Measurements from ENCODE around the gene KRTAP10-3.
"Not testable (repeated sequence)": the region's sequence is repeated elsewhere in the genome, so short reads cannot be mapped to it uniquely, and the experiment has no call there.

Gene KRTAP10-3

DNA sequence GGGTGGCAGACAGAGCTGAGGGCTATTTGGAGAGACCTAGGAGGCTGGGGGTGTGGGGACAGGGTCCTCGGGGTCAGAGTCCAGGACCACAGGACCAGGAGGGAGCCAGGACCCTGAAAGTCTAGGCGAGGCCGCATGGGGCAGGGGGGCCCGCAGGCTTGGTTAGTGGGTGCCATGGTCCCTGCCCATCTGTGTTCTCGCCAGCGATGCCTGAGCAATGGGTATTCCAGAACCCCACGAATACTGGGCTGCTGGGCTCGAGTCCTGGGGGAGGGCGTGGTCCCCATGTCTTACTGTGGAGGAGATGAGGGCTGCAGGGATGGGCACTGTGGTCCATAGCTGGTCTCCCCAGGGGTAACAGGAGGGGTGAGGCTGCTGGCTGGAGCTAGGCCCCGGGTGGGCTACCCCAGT, 31.7 kb upstream of the KRTAP10-3 start:
- DNase-seq (ENCODE audit: low spot score): no peak

DNA sequence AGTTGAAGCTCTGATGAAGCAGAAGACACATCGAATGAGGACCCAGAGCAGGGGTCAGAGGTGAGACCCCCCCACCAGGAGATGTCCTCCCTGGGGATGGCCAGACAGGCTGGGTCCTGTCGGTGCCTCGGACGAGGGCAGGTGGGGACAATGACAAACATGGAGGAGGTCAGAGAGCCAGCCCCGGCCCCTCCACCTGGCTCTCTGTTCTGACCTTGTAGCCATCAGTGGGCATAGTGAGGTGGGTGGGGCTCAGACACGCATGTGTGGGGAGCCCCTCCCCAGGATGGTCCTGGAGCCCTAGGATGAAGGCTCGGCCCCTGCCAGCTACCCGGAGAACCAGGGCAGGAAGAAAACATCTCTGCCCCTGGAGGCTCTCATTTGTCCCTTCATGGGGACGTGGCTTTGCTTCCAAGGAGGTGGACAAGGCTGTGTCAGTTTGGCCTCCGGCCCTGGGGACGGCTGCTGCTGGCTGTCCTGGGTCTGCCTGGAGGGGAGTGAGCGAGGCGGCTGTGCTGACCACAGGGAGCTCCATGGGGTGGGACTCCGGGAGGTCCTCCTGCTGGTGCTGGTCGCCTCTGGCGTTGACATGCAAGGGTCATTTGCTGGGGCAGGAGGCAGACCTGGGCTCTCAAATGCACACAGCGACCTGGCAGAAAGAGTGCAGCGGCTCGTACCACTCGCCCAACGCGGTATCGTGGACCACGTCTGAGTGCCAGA, 31.2 kb upstream of the KRTAP10-3 start:
- DNase-seq (ENCODE audit: low spot score): no peak

DNA sequence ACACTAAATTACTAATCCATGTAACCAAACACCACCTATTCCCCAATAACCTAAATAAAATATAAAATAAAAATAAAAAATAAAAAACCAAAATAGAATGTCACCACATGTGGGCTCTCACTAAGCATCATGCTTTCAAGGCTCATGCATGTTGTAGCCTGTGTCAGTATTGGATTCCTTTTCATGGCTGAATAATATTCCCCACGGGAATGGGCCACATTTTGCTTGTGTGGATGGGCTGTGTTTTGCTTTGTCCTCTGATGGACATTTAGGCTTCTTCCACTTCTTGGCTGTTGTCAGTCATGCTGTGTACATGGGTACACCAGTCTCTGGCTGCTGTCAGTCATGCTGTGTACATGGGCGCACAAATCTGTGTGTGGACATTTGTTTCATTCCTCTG, 30.5 kb upstream of the KRTAP10-3 start:
- DNase-seq (ENCODE audit: low spot score): no peak

DNA sequence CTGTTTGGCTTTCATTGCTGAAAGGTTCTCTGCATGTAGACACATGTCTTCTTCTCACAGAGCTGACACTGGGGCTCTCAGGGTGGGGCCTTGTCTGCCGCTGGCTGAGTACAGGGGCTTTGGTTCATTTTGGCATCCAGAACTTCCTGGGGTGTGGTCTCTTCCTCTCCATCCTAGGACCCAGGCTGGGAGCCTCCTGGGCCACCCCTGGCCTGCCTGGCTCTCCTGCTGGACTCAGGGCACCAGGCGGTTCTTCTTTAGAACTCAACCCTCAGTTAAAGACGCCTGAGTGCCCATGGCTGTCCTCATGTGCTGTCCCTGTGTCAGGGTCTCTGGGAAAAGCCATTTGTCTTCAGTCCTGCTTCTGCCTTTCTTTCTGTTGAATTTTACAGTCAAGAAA, 27.3 kb upstream of the KRTAP10-3 start:
- no peak for DNase-seq (ENCODE audit: low spot score)

DNA sequence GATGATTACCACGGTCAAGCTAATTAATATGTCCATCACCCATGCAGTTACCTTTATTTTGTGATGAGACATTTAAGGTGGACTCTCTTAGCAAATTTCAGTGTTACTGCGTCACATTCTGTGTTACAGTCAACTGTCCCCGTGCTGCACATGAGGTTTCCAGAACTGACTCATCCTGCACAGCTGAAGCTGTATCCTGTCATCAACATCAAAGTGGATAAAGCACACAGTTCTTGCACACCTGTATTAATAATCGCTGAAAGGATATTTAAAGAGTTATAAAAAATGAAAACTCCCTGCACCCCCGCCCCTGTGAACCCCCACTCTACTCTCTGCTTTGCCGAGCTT, 25.2 kb upstream of the KRTAP10-3 start:
- no peak for DNase-seq (ENCODE audit: low spot score)

DNA sequence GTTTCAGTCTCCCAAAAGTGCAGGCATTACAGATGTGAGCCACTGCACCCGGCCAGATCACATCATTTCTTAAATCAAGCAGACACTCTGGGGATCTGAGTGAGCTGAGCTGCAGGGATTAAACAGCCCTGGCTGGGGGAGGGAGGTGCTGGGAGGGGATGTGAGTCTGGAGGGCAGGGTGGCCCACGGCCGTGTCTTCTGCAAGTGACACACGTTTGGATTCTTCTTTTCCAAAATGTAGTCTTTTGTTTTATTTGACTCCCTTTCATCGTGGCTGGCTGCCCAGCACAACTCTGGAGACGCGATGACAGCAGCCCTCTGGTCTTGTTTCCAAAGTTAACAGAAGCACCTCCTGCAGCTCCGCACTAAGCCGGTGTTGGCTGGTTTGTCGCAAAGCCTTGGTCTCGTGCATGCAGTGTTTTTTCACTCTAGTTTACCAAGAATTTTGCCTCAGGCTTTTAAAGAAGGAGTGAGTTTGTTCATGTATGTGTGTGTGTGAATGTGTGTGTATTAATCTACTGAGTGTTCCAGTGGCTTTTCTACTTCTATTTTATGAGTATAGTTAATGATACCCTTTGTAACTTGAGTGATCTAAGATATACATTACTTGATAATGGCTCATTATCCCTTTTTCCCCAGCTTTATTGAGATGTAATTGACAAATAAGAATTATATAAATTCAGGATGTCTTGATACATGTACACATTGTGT, 24.6 kb upstream of the KRTAP10-3 start:
- no peak for DNase-seq (ENCODE audit: low spot score)

DNA sequence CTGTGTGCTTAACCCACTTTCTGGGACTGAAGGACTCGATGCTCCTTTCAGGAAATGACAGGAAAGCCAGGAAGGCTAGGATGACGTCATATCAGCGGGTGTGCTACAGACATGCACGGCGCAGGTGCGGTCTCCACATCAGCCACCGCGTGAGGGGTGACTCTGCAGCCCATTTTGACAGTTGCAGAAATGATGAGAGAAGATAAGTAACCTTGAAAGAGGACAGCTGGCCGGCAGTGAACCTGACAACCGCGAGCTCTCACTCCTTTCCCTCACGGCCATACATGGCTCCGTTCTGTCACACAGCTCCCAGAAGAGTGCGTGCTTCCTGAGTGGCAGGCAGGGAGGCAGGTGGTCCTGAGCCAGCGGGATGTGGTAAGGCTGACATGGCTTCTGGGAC, 23.5 kb upstream of the KRTAP10-3 start:
- no peak for DNase-seq (ENCODE audit: low spot score)

DNA sequence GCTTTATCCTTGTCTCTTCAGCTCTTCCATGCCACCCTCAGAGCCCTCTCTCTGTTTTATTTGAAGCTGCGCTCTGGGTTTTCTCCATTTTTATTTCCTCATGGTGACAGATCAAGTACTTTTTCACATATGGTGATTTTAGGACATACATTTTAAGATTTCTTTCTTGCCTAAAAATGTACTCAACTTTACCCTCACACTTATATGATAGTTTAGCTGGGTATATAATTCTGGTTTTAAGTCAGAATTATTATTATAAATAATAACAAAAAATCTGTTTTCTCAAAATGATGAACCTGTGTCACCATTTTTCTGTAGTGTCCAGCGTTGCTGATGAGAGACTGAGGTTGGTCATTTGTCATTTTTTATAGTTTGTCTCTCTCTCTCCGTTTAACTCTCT, 22.6 kb upstream of the KRTAP10-3 start:
- DNase-seq (ENCODE audit: low spot score): no peak

GRCh38 chr21:44580231-44580821, 21.7 kb upstream of the KRTAP10-3 start, which contains the start of gene KRTAP10-5:
Gene KRTAP10-5, minus strand, starts transcription at chr21:44580604. Its CDS starts 26 bp downstream, at chr21:44580578.
- DNase-seq (ENCODE audit: low spot score): not testable (repeated sequence)

DNA sequence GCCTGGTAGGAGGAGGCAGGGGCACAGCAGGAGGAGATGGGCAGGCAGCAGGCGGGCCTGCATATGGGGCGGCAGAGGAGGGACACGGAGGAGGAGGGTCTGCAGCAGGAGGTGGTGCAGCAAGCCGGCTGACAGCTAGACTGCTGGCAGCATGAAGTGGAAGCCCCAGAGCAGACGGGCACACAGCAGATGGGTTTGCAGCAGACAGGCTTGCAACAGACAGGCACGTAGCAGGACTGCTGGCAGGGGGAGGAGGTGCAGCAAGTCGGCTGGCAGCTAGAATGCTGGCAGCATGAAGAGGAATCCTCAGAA, 21.2 kb upstream of the KRTAP10-3 start:
- no peak for DNase-seq (ENCODE audit: low spot score)

GRCh38 chr21:44579056-44579832, 20.6 kb upstream of the KRTAP10-3 start:
- no peak for DNase-seq (ENCODE audit: low spot score)

DNA sequence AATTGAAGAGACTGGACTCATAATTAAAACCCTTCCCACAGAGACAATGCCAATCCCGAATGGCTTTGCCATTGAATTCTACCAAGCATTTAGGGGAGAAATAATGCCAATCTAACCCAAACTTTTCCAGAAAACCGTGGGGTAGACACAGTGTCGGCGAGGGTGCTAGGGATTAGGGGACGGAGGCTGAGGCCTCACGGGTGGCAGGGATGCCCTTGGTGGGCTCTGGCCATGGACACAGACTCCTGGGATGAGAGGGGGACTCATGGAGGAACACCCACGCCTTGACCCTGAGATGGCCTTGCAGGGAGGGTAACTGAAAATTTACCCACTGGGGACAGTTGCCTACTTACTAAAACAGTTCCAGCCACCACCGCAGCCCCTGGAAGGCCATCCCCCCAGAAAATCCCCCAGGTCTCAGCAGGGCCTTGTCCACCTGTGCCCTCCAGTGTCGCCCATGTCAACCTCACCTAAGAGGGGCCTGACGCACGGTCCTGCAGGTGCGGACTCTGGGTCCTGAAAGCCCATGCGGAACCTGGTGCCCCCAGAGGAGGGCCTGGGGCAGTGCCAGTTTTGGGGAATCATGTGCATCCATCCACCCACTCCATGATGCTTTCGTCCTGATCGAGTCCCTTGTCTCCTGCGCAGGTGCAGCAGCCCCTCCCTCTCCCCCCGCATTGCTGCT, 19.9 kb upstream of the KRTAP10-3 start:
- DNase-seq (ENCODE audit: low spot score): no peak

GRCh38 chr21:44576025-44576420, 17.4 kb upstream of the KRTAP10-3 start:
- no peak for DNase-seq (ENCODE audit: low spot score)

GRCh38 chr21:44575307-44576024, 16.9 kb upstream of the KRTAP10-3 start:
- DNase-seq (ENCODE audit: low spot score): no peak

DNA sequence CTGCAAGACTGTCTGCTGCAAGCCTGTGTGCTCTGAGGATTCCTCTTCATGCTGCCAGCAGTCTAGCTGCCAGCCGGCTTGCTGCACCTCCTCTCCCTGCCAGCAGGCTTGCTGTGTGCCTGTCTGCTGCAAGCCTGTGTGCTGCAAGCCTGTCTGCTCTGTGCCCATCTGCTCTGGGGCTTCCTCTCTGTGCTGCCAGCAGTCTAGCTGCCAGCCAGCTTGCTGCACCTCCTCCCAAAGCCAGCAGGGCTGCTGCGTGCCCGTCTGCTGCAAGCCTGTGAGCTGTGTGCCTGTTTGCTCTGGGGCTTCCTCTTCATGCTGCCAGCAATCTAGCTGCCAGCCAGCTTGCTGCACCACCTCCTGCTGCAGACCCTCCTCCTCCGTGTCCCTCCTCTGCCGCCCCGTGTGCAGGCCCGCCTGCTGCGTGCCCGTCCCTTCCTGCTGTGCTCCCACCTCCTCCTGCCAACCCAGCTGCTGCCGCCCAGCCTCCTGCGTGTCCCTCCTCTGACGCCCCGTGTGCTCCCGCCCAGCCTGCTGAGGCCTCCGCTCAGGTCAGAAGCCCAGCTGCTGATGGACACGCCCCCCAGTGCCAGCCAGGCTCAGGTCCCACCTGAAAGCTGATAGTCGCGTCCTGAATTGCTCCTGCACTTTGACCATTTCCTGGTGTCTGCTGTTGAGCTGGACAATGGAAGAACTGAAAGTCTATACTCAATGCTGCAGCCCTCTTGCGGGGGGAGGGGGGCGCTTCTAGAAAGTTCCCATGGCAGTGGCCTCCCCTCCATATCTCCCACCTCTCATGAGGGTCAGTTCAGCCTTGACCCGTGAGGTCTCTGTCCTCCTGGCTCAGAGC, 16.1 kb upstream of the KRTAP10-3 start:
- no peak for DNase-seq (ENCODE audit: low spot score)

- not testable (repeated sequence) for DNase-seq (ENCODE audit: low spot score)
These were observed 15.2 kb upstream of the KRTAP10-3 start, which contains the start of gene KRTAP10-4 for GRCh38 chr21:44573630-44574456. Gene KRTAP10-4, plus strand, starts transcription at chr21:44573729. Its CDS starts 30 bp downstream, at chr21:44573759.

- DNase-seq (ENCODE audit: low spot score): no peak
These were observed 14.5 kb upstream of the KRTAP10-3 start for GRCh38 chr21:44572959-44573583.

- DNase-seq (ENCODE audit: low spot score): no peak
These were observed 13.5 kb upstream of the KRTAP10-3 start for GRCh38 chr21:44571844-44572782.
